AG04450 (cell line): ENCODE data around the gene EPS8L1. TPM values are rescaled to one million over a fixed set of nuclear protein-coding genes. Genes with fewer than 3 reads are reported as not detected.

Experiments used
- CTCF ChIA-PET: fragments of 300-600, 350-600 bp; formaldehyde crosslinking; extraction: SDS; loops from one replicate; lab custom pipeline; 2022; ENCODE audit warnings: antibody characterized with exemption, inconsistent platforms; lab: Charles Lee
- POLR2A ChIA-PET: fragments of 350-600 bp; formaldehyde crosslinking; extraction: SDS; loops from one replicate; lab custom pipeline; 2021; ENCODE audit warnings: antibody characterized with exemption, inconsistent platforms; lab: Yijun Ruan, JAX
- DNase-seq: peaks from one replicate; pipeline ENCODE4 v3.0.0-alpha.2; 2011; ENCODE audit warnings: low read depth, low spot score
- H3K27ac ChIP-seq: one replicate; pipeline ENCODE4 v1.5.1; 2012; ENCODE audit warnings: low read depth, low read length, control low read depth
- H3K27me3 ChIP-seq: one replicate; pipeline ENCODE4 v1.6.0; 2012; ENCODE audit warnings: low read length; ENCODE audit not compliant: control insufficient read depth, insufficient read depth
- H3K4me3 ChIP-seq: 2 replicates; pipeline ENCODE4 v1.5.1; 2011; ENCODE audit warnings: mild to moderate bottlenecking, low read depth, low read length, control low read depth
- H3K9me3 ChIP-seq: 2 replicates; pipeline ENCODE4 v1.5.1; 2012; ENCODE audit warnings: low read length; ENCODE audit not compliant: control insufficient read depth, insufficient read depth
- polyA plus RNA-seq: library from polyadenylated mRNA; depleted of rRNA; stranded (reverse); fragments of >200 nt; gene quantifications from 2 replicates; pipeline ENCODE4 v1.2.3, GENCODE V29; 2011
- TF ChIP-seq, protein P1 (sequence below): IDR thresholded peaks from 2 replicates; pipeline ENCODE4 v1.5.1; 2011; ENCODE audit warnings: low read depth, low read length, control low read depth, inconsistent platforms

Gene EPS8L1
- polyA plus RNA-seq, 1 experiment, result 1.5 TPM

DNA sequence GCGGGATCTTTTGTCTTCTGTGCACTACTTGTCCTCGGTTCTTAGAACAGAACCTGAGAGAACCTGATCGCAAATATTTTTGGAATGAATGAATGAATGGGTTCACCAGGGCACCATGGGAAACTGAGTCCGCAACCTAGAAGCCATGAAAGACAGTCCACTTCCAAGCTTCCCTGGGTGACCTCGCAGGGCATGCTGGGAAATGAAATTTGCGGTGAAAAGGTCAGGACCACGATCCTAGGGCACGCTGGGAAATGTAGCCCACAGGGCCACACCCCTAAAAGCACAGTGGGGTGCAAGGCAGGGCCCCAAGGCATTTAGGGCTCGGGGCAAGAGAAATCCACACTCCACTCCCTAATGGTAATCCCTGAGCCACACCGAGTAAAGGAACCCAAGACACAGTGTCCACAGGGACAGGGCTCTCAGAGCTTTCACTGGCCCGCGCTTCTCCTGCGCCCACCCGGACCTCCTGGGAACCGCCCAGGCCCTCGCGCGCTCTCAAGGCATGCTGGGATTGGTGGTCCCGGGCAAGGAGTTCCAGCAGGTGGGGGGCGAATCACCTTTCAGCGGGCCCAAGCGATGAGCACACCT is 42.8 kb downstream of the EPS8L1 start:
- peak overlapping the region; percentile 69 for H3K4me3 ChIP-seq
- no peak for DNase-seq
- CTCF ChIA-PET, result interaction anchor here (0.6 to 1.6 kb wide), 3 partner anchors 17 to 48 kb away, joined by 3 to 5 read pairs (median 3); partner anchors contain the start of gene DNAAF3
- TF ChIP-seq, protein P1, sequence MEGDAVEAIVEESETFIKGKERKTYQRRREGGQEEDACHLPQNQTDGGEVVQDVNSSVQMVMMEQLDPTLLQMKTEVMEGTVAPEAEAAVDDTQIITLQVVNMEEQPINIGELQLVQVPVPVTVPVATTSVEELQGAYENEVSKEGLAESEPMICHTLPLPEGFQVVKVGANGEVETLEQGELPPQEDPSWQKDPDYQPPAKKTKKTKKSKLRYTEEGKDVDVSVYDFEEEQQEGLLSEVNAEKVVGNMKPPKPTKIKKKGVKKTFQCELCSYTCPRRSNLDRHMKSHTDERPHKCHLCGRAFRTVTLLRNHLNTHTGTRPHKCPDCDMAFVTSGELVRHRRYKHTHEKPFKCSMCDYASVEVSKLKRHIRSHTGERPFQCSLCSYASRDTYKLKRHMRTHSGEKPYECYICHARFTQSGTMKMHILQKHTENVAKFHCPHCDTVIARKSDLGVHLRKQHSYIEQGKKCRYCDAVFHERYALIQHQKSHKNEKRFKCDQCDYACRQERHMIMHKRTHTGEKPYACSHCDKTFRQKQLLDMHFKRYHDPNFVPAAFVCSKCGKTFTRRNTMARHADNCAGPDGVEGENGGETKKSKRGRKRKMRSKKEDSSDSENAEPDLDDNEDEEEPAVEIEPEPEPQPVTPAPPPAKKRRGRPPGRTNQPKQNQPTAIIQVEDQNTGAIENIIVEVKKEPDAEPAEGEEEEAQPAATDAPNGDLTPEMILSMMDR, result no peak
- POLR2A ChIA-PET, result interaction anchor here (1.2 to 1.6 kb wide), 3 partner anchors 31 to 343 kb away, joined by 3 to 7 read pairs (median 4); partner anchors contain the start of genes ISOC2 and PPP6R1
- peaks cover 3% of the 10 kb centered on the region; the same call in 1 of the 2 replicates for H3K9me3 ChIP-seq
- H3K27me3 ChIP-seq, result peaks cover 3% of the 10 kb centered on the region
- peak overlapping the region; percentile 70 for H3K27ac ChIP-seq

DNA sequence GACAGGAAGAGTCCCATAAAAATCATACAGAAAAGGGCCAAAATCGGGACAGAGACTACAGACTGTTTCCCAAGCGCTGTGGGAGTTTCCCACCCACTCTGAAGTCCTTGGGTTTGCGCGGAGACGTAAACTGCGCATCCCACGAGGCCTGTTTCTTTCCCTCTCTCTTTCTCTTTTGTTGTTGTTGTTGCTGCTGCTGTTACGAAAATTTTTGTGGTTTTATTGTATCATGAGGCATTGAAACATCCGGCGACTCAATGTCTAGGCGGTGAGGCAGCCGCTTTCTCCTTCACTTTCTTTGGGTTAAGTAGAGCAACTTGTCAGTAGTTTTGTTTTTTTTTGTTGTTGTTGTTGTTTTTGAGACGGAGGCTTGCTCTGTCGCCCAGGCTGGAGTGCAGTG is 43.4 kb downstream of the EPS8L1 start:
- TF ChIP-seq, protein P1, result no peak
- CTCF ChIA-PET, result interaction anchor here (1.3 kb wide), 1 partner anchor 21 kb away, joined by 5 read pairs; no protein-coding TSS in a partner anchor
- no peak for DNase-seq
- peaks cover 3% of the 10 kb centered on the region; the same call in 1 of the 2 replicates for H3K9me3 ChIP-seq
- H3K27ac ChIP-seq, result no peak overlapping the region
- POLR2A ChIA-PET, result no interaction called here
- peaks cover 6% of the 10 kb centered on the region for H3K27me3 ChIP-seq
- H3K4me3 ChIP-seq, result no peak overlapping the region

DNA sequence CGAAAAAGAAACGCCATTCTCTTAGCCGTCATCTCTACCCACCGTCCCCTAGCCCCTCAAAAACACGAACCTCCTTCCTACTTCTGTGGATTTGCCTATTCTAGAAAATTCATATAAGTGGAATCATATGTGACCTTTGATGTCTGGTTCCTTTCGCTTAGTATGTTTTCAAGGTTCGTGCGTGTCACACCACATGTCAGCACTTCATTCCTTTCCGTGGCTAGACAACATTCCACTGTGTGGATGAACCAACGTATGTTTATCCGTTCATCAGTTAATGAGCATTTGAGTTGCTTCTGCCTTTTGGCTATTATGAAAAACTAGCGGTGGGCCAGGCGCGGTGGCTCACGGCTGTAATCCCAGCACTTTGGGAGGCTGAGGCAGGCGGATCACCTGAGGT is 55.8 kb downstream of the EPS8L1 start:
- ChIA-PET CTCF (interaction anchor here (0.7 to 1.5 kb wide), 3 partner anchors 9 to 339 kb away, joined by 3 to 6 read pairs (median 5); no protein-coding TSS in a partner anchor), POLR2A (no interaction called here)
- TF ChIP-seq, protein P1, result no peak
- DNase-seq, result no peak
- Histone ChIP-seq H3K27me3 (peaks cover 33% of the 10 kb centered on the region), H3K9me3 (no peaks in the 10 kb centered on the region), H3K4me3 (no peak overlapping the region), H3K27ac (no peak overlapping the region)

DNA sequence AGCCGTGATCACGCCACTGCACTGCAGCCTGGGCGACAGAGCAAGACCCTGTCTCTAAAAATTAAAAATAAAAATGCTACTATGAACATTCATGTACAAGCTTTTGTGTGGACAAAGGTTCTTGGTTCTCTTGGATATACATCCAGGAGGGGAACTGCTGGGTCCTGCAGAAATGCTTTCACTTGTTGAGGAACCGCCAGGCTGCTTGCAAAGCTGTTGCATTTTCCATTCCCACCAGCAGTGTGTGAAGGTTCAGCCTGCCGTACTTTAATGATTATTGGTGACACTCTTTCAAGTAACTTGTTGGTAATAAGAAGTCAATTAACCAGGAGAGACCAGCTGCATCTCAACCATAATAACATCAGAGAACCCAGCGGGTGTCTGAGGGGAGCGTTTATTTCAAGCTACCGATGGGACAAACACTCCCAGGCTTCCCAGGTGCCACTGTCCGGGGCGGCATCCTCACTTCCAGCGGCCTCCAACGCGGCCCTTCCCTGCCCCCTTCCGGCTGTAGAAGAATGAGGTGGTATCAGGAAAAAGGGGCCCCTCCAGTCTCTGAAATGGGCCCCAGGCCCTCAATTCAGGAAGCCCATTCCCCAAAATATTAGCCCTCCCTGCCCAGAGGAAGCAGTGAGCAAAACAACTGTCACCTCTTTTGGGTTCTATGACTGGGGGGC is 56.9 kb downstream of the EPS8L1 start:
- Histone ChIP-seq H3K27me3 (peaks cover 31% of the 10 kb centered on the region), H3K9me3 (no peaks in the 10 kb centered on the region), H3K27ac (no peak overlapping the region), H3K4me3 (no peak overlapping the region)
- ChIA-PET POLR2A (no interaction called here), CTCF (interaction anchor here (0.6 to 1.5 kb wide), 3 partner anchors 8 to 500 kb away, joined by 3 to 6 read pairs (median 5); no protein-coding TSS in a partner anchor)
- TF ChIP-seq, protein P1, result peak; percentile 25; the same call in 1 of the 2 replicates
- no peak for DNase-seq
